Measurements from ENCODE around the gene TET3.

GRCh38 chr2:73961274-73961673 lies 23.4 kb upstream of the TET3 start:
- TF ChIP-seq CTCF (IDR thresholded peaks at IDR 0.05; ENCODE audit: low read depth, low read length, poor library complexity, severe bottlenecking) (no peak), EZH2phosphoT487 (IDR thresholded peaks at IDR 0.05; ENCODE audit: borderline replicate concordance, low read length) (no peak)
